OCI-LY7 (cell line): Measurements from ENCODE around the gene JADE3. TPM values are rescaled to one million over a fixed set of nuclear protein-coding genes. Genes with fewer than 3 reads are reported as not detected.

Experiments used
- BruUV-seq: library from RNA; stranded (reverse); fragments of 400-500 nt; replicated peaks from 2 replicates; lab custom pipeline; 2021; lab: Mats Ljungman, UMichigan
- CTCF ChIA-PET: fragments of 300-600 bp; sonication (Branson Sonifier 250); formaldehyde crosslinking; loops from one replicate; lab custom pipeline; 2022; ENCODE audit warnings: antibody characterized with exemption; ENCODE audit not compliant: unreplicated experiment; lab: Charles Lee
- POLR2A ChIA-PET: fragments of 300-600 bp; sonication (Branson Sonifier 250); formaldehyde crosslinking; loops from one replicate; lab custom pipeline; 2022; ENCODE audit warnings: antibody characterized with exemption; lab: Charles Lee
- DNase-seq: peaks from one replicate; pipeline ENCODE4 v3.0.0-alpha.2; 2015; ENCODE audit warnings: low spot score
- H2AFZ ChIP-seq: fragments of 200-600 bp; sonication (generic), shearing (Covaris generic); 2 replicates; pipeline ENCODE4 v1.6.1; 2014; ENCODE audit warnings: mild to moderate bottlenecking, antibody characterized with exemption, low read length, moderate library complexity
- H3K27ac ChIP-seq: fragments of 200-600 bp; sonication (generic); 2 replicates; pipeline ENCODE4 v1.5.1; 2014; ENCODE audit warnings: mixed run types, low read depth, mild to moderate bottlenecking, moderate library complexity, low read length, inconsistent platforms; ENCODE audit not compliant: poor library complexity, severe bottlenecking
- H3K36me3 ChIP-seq: fragments of 200-600 bp; sonication (generic); 2 replicates; pipeline ENCODE4 v1.6.1; 2014; ENCODE audit warnings: mild to moderate bottlenecking, antibody characterized with exemption, low read length, moderate library complexity, mixed read lengths; ENCODE audit not compliant: insufficient read depth
- H3K4me1 ChIP-seq: fragments of 200-600 bp; sonication (generic); 2 replicates; pipeline ENCODE4 v1.5.1; 2014; ENCODE audit warnings: mild to moderate bottlenecking, low read length; ENCODE audit not compliant: insufficient read depth, poor library complexity, severe bottlenecking
- H3K4me2 ChIP-seq: fragments of 200-600 bp; sonication (generic); 2 replicates; pipeline ENCODE4 v1.6.1; 2014; ENCODE audit warnings: mild to moderate bottlenecking, low read length
- H3K4me3 ChIP-seq: fragments of 200-600 bp; sonication (generic); 2 replicates; pipeline ENCODE4 v1.5.1; 2014; ENCODE audit warnings: mild to moderate bottlenecking, low read depth, low read length; ENCODE audit not compliant: poor library complexity, severe bottlenecking
- H3K79me2 ChIP-seq: fragments of 200-600 bp; sonication (generic); 2 replicates; pipeline ENCODE4 v1.6.1; 2016; ENCODE audit warnings: low read depth, mild to moderate bottlenecking, low read length, moderate library complexity, mixed read lengths; ENCODE audit not compliant: insufficient read depth
- H3K9me2 ChIP-seq: fragments of 200-600 bp; sonication (generic); 2 replicates; pipeline ENCODE4 v1.6.1; 2016; ENCODE audit warnings: mild to moderate bottlenecking, low read length, mixed read lengths; ENCODE audit not compliant: insufficient read depth
- H3K9me3 ChIP-seq: fragments of 200-600 bp; sonication (generic); 2 replicates; pipeline ENCODE4 v1.6.1; 2014; ENCODE audit warnings: mild to moderate bottlenecking, mixed run types, low read length, mixed read lengths
- H4K20me1 ChIP-seq: fragments of 200-600 bp; sonication (generic); 2 replicates; pipeline ENCODE4 v1.6.1; 2014; ENCODE audit warnings: mild to moderate bottlenecking, antibody characterized with exemption, low read length, moderate library complexity, mixed read lengths; ENCODE audit not compliant: insufficient read depth
- CTCF ChIP-seq: fragments of 200-600 bp; sonication (generic); conservative IDR thresholded peaks from 2 replicates; pipeline ENCODE4 v1.5.1; 2014; ENCODE audit warnings: mild to moderate bottlenecking, antibody characterized with exemption, low read length, moderate library complexity, mixed read lengths
- EZH2phosphoT487 ChIP-seq: fragments of 200-600 bp; sonication (generic); IDR thresholded peaks from 2 replicates; pipeline ENCODE4 v1.6.1; 2018; ENCODE audit warnings: low read depth, borderline replicate concordance, mild to moderate bottlenecking, mixed run types, antibody characterized with exemption, low read length, moderate library complexity, mixed read lengths
- intact Hi-C: fragments of 100-400 bp; cut with micrococcal nuclease; formaldehyde crosslinking; loops from one replicate; pipeline ENCODE4 v1.10.0; 2022; ENCODE audit not compliant: unreplicated experiment
- total RNA-seq, 2 experiments: library from RNA; depleted of rRNA in 1 of 2; stranded (reverse); fragments of >200 nt in 1 of 2; shearing (Covaris generic) in 1 of 2; gene quantifications; 2 replicates each; pipeline ENCODE4 v1.2.3, GENCODE V29; 2014 to 2022

Gene JADE3
- total RNA-seq, 2 experiments from 2014 or later, result 6.1 to 10.7 TPM

GRCh38 chrX:47093248-47093647, 181.0 kb downstream of the JADE3 start:
- intact Hi-C loops, result loop anchor here (10.0 kb wide), 1 partner anchor 188 kb away; no protein-coding TSS in a partner anchor
- ChIA-PET POLR2A (no interaction called here), CTCF (no interaction called here)
- no TSS peak for BruUV-seq
- Histone ChIP-seq H2AFZ (no peak overlapping the region), H3K4me2 (no peak overlapping the region), H3K27ac (no peak overlapping the region), H3K4me3 (no peak overlapping the region), H3K79me2 (no peaks in the 10 kb centered on the region), H3K9me3 (no peaks in the 10 kb centered on the region), H3K4me1 (no peaks in the 10 kb centered on the region), H3K36me3 (no peaks in the 10 kb centered on the region), H3K9me2 (no peaks in the 10 kb centered on the region), H4K20me1 (no peaks in the 10 kb centered on the region)
- peak; percentile 52 for DNase-seq
- peak; percentile 77 for TF ChIP-seq CTCF
- no peak for TF ChIP-seq EZH2phosphoT487

DNA sequence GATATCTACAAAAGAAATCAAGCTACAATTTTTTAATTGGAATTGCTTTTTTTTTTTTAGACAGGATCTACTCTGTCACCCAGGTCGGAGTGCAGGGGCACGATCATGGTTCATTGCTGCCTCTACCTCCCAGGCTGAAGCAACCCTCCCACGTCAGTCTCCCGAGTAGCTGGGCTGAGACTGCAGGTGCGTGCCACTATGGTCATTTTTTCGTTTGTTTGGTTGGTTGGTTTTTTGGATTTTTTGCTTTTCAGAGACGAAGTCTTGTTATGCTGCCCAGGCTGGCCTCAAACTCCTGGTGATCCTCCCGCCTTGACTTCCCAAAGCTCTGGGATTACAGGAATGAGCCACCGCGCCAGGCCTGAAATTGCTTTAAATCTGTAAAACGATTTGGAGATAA, 181.6 kb downstream of the JADE3 start:
- no peak for DNase-seq
- no peak overlapping the region for H2AFZ ChIP-seq
- H3K9me2 ChIP-seq, result no peaks in the 10 kb centered on the region
- no peak overlapping the region for H3K27ac ChIP-seq
- no peak overlapping the region for H3K4me3 ChIP-seq
- no peaks in the 10 kb centered on the region for H3K9me3 ChIP-seq
- no peaks in the 10 kb centered on the region for H3K79me2 ChIP-seq
- CTCF ChIA-PET, result no interaction called here
- intact Hi-C loops, result loop anchor here (10.0 kb wide), 1 partner anchor 189 kb away; no protein-coding TSS in a partner anchor
- H3K36me3 ChIP-seq, result no peaks in the 10 kb centered on the region
- POLR2A ChIA-PET, result no interaction called here
- H3K4me1 ChIP-seq, result no peaks in the 10 kb centered on the region
- no peaks in the 10 kb centered on the region for H4K20me1 ChIP-seq
- TF ChIP-seq CTCF, result no peak
- no peak for TF ChIP-seq EZH2phosphoT487
- no TSS peak for BruUV-seq
- H3K4me2 ChIP-seq, result no peak overlapping the region

DNA sequence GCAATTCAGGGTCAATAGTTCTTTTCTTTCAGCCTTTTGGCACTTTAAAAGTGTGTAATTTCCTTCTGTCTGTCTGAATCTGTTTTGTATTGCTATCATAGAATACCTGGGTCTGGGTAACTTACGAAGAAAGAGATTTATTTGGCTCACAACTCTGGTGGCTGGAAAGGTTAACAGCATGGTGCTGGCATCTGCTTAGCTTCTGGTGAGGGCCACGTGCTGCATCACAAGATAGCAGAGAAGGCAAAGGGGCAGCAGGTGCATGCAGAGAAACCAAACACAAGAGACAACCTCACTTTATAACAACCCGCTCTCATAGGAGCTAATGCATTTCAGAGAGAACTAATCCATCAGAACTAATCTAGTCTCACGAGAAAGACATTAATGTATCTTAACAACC, 184.8 kb downstream of the JADE3 start:
- no peaks in the 10 kb centered on the region for H3K79me2 ChIP-seq
- H4K20me1 ChIP-seq, result no peaks in the 10 kb centered on the region
- CTCF ChIA-PET, result no interaction called here
- DNase-seq, result no peak
- POLR2A ChIA-PET, result interaction anchor here (0.5 to 0.7 kb wide), 2 partner anchors 11 to 158 kb away, joined by 3 read pairs; no protein-coding TSS in a partner anchor
- no peak overlapping the region for H2AFZ ChIP-seq
- H3K9me3 ChIP-seq, result no peaks in the 10 kb centered on the region
- H3K4me3 ChIP-seq, result no peak overlapping the region
- no peaks in the 10 kb centered on the region for H3K4me1 ChIP-seq
- BruUV-seq, result no TSS peak
- no peak for TF ChIP-seq CTCF
- no peak for TF ChIP-seq EZH2phosphoT487
- no peaks in the 10 kb centered on the region for H3K9me2 ChIP-seq
- H3K27ac ChIP-seq, result no peak overlapping the region
- H3K36me3 ChIP-seq, result no peaks in the 10 kb centered on the region
- no peak overlapping the region for H3K4me2 ChIP-seq
- intact Hi-C loops, result loop anchor here (10.0 kb wide), 1 partner anchor 192 kb away; no protein-coding TSS in a partner anchor
